ENCODE measurements around the gene ARFGEF3. TPM values are rescaled to one million over a fixed set of nuclear protein-coding genes. Genes with fewer than 3 reads are reported as not detected.

Gene ARFGEF3
- total RNA-seq, 2 donors from 2014 or later: 13.5 to 21.8 TPM

DNA sequence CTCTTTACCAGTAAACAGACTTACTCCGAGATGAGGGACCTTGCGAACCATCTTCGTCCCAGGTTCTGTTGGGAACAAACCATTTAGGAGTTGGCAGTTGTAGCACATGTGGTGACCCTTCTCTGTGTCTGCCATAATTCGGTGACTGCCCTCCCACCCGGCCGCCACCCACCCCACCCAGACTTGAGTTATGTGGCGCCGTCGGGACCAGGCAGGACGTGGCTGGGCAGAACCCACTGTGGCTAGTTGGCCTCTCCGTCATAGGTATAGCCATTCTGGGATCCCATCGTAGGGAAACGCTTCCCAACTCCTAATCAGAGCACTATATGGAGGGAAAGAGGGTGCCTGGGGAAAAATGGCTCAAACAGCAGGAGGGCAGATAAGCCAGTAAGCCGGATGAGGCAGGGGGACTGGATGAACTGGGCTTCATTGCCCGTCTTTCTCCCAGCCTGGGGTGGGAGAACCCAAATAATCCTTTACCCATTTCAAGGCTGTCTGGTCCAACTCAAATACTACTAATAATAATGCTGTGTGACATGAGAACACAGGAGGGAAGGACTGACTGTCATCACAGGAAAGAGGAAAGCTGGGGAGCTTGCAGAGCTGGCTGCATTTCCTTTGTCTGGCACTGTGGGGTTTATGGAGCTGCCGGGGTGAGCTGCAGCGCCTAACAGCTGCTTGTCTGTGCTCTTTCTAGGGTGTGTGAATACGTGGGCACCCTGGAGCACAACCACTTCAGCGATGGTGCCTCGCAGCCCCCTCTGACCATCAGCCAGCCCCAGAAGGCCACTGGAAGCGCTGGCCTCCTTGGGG lies 129.5 kb downstream of the ARFGEF3 start:
- intact Hi-C loops (cut with DNase I): loop anchor here (5.0 kb wide), 1 partner anchor 169 kb away; no protein-coding TSS in a partner anchor
- peaks cover 0 to 6% of the 10 kb centered on the region in 2 donors for H3K36me3 ChIP-seq (replicated peaks in 1 of 2; ENCODE audit: insufficient read depth in 1 of 2, low read depth in 2 of 2)
- no peaks in the 10 kb centered on the region for H3K27me3 ChIP-seq
- H3K9me3 ChIP-seq: no peaks in the 10 kb centered on the region
- ATAC-seq (no peak), DNase-seq (no peak)
- H3K4me3 ChIP-seq: no peak overlapping the region
- no peaks in the 10 kb centered on the region for H3K4me1 ChIP-seq
- WGBS, 2 donors: 87 to 93% methylated on average over 17 to 21 of the region's 21 CpGs
- H3K27ac ChIP-seq: no peak overlapping the region
- no peak for TF ChIP-seq POLR2A (IDR thresholded peaks at IDR 0.05)
- TF ChIP-seq, protein P1, sequence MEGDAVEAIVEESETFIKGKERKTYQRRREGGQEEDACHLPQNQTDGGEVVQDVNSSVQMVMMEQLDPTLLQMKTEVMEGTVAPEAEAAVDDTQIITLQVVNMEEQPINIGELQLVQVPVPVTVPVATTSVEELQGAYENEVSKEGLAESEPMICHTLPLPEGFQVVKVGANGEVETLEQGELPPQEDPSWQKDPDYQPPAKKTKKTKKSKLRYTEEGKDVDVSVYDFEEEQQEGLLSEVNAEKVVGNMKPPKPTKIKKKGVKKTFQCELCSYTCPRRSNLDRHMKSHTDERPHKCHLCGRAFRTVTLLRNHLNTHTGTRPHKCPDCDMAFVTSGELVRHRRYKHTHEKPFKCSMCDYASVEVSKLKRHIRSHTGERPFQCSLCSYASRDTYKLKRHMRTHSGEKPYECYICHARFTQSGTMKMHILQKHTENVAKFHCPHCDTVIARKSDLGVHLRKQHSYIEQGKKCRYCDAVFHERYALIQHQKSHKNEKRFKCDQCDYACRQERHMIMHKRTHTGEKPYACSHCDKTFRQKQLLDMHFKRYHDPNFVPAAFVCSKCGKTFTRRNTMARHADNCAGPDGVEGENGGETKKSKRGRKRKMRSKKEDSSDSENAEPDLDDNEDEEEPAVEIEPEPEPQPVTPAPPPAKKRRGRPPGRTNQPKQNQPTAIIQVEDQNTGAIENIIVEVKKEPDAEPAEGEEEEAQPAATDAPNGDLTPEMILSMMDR (IDR thresholded peaks at IDR 0.05): no peak

GRCh38 chr6:138291849-138292181 lies 130.1 kb downstream of the ARFGEF3 start:
- Histone ChIP-seq H3K27me3 (no peaks in the 10 kb centered on the region), H3K27ac (no peak overlapping the region), H3K4me1 (no peaks in the 10 kb centered on the region), H3K36me3 (replicated peaks in 1 of 2; ENCODE audit: insufficient read depth in 1 of 2, low read depth in 2 of 2) (peaks cover 0 to 8% of the 10 kb centered on the region in 2 donors), H3K4me3 (no peak overlapping the region), H3K9me3 (no peaks in the 10 kb centered on the region)
- TF ChIP-seq, protein P1 (IDR thresholded peaks at IDR 0.05): no peak
- TF ChIP-seq POLR2A (IDR thresholded peaks at IDR 0.05): no peak
- WGBS, 2 donors: 95 to 100% methylated on average over 10 to 15 of the region's 28 CpGs
- DNase-seq: no peak
- no peak for ATAC-seq
- intact Hi-C loops (cut with DNase I): loop anchor here (5.0 kb wide), 1 partner anchor 170 kb away; no protein-coding TSS in a partner anchor

- no peak overlapping the region for H3K27ac ChIP-seq
- no peaks in the 10 kb centered on the region for H3K27me3 ChIP-seq
- 86 to 91% methylated on average over 6 of the region's 6 CpGs for WGBS, 2 donors
- intact Hi-C loops (cut with DNase I): loop anchor here (5.0 kb wide), 1 partner anchor 170 kb away; no protein-coding TSS in a partner anchor
- H3K36me3 ChIP-seq (replicated peaks in 1 of 2; ENCODE audit: insufficient read depth in 1 of 2, low read depth in 2 of 2): peaks cover 0 to 9% of the 10 kb centered on the region in 2 donors
- no peaks in the 10 kb centered on the region for H3K4me1 ChIP-seq
- ATAC-seq: no peak
- H3K4me3 ChIP-seq: no peak overlapping the region
- H3K9me3 ChIP-seq: no peaks in the 10 kb centered on the region
- no peak for DNase-seq
- TF ChIP-seq, protein P1 (IDR thresholded peaks at IDR 0.05): no peak
- no peak for TF ChIP-seq POLR2A (IDR thresholded peaks at IDR 0.05)
Observed at GRCh38 chr6:138292482-138292881, 130.7 kb downstream of the ARFGEF3 start.

GRCh38 chr6:138293428-138294395 lies 132.0 kb downstream of the ARFGEF3 start:
- WGBS, 2 donors: 84 to 87% methylated on average over 7 of the region's 7 CpGs
- Histone ChIP-seq H3K4me1 (no peaks in the 10 kb centered on the region), H3K27ac (no peak overlapping the region), H3K36me3 (replicated peaks in 1 of 2; ENCODE audit: insufficient read depth in 1 of 2, low read depth in 2 of 2) (peaks cover 0 to 13% of the 10 kb centered on the region in 2 donors), H3K9me3 (no peaks in the 10 kb centered on the region), H3K27me3 (no peaks in the 10 kb centered on the region), H3K4me3 (no peak overlapping the region)
- TF ChIP-seq POLR2A (IDR thresholded peaks at IDR 0.05): no peak
- TF ChIP-seq, protein P1 (IDR thresholded peaks at IDR 0.05): no peak
- ATAC-seq (no peak), DNase-seq (no peak)
- intact Hi-C loops (cut with DNase I): loop anchor here (5.0 kb wide), 1 partner anchor 171 kb away; no protein-coding TSS in a partner anchor
